Vagina (tissue), 2 donors: ENCODE results near the gene SIGLEC15.
"Not testable (repeated sequence)": the region's sequence is repeated elsewhere in the genome, so short reads cannot be mapped to it uniquely, and the experiment has no call there.

Experiments used
- CTCF ChIP-seq, 3 experiments: fragments of 450-650 bp in 2 of 3; fragments of 200-600 bp in 1 of 3; sonication (generic) in 1 of 3; IDR thresholded peaks; one replicate each; pipeline ENCODE4 v1.5.1; 2017 to 2019; ENCODE audit warnings: antibody characterized with exemption in 3 of 3, mild to moderate bottlenecking in 2 of 3, moderate library complexity in 2 of 3
- POLR2A ChIP-seq, 2 donors: fragments of 450-650 bp; IDR thresholded peaks; one replicate each; pipeline ENCODE4 v1.6.1; 2017; ENCODE audit warnings: antibody characterized with exemption in 2 of 2, mild to moderate bottlenecking in 2 of 2, moderate library complexity in 2 of 2
- POLR2AphosphoS5 ChIP-seq, 2 donors: sonication (generic); formaldehyde crosslinking; IDR thresholded peaks; one replicate each; pipeline ENCODE4 v1.9.0; 2017; ENCODE audit warnings: antibody characterized with exemption in 2 of 2, mild to moderate bottlenecking in 2 of 2, low read depth in 1 of 2; ENCODE audit not compliant: insufficient read depth in 1 of 2

GRCh38 chr18:45818765-45819164, 6.7 kb upstream of the SIGLEC15 start:
- TF ChIP-seq CTCF (IDR thresholded peaks at IDR 0.05); POLR2A (IDR thresholded peaks at IDR 0.05); POLR2AphosphoS5 (IDR thresholded peaks at IDR 0.05; ENCODE audit: insufficient read depth in 1 of 2, low read depth in 1 of 2): not testable (repeated sequence)
